Measurements from ENCODE around the gene NEK7.

NEK7 gene

GRCh38 chr1:198364471-198364870 is 207.7 kb downstream of the NEK7 start:
- Histone ChIP-seq H3K9me3 (ENCODE audit: low read length) (no peaks in the 10 kb centered on the region), H3K27me3 (ENCODE audit: control insufficient read depth in 1 of 2, insufficient read depth in 2 of 2, low read length in 2 of 2) (no peaks in the 10 kb centered on the region), H3K36me3 (ENCODE audit: insufficient read depth, low read length) (no peaks in the 10 kb centered on the region), H3K4me1 (ENCODE audit: insufficient read depth, low read length) (no peaks in the 10 kb centered on the region), H3K9ac (ENCODE audit: low read length) (no peak overlapping the region), H3K27ac (ENCODE audit: low read depth, low read length) (no peak overlapping the region), H3K4me3 (ENCODE audit: low read depth in 1 of 2, low read length in 2 of 2) (no peak overlapping the region)

- H3K4me1 ChIP-seq (ENCODE audit: insufficient read depth, low read length): no peaks in the 10 kb centered on the region
Observed at GRCh38 chr1:198367296-198367695, 210.5 kb downstream of the NEK7 start.

GRCh38 chr1:198370996-198371395 is 214.2 kb downstream of the NEK7 start:
- Histone ChIP-seq H3K27ac (ENCODE audit: low read depth, low read length) (no peak overlapping the region), H3K9ac (ENCODE audit: low read length) (no peak overlapping the region), H3K27me3 (ENCODE audit: control insufficient read depth in 1 of 2, insufficient read depth in 2 of 2, low read length in 2 of 2) (no peaks in the 10 kb centered on the region), H3K4me3 (ENCODE audit: low read depth in 1 of 2, low read length in 2 of 2) (no peak overlapping the region), H3K4me1 (ENCODE audit: insufficient read depth, low read length) (no peaks in the 10 kb centered on the region), H3K9me3 (ENCODE audit: low read length) (no peaks in the 10 kb centered on the region), H3K36me3 (ENCODE audit: insufficient read depth, low read length) (no peaks in the 10 kb centered on the region)

More at GRCh38 chr1:198367296-198367695, 210.5 kb downstream of the NEK7 start:
- H3K9me3 ChIP-seq (ENCODE audit: low read length): no peaks in the 10 kb centered on the region
- no peak overlapping the region for H3K4me3 ChIP-seq (ENCODE audit: low read depth in 1 of 2, low read length in 2 of 2)
- no peak overlapping the region for H3K27ac ChIP-seq (ENCODE audit: low read depth, low read length)
- H3K36me3 ChIP-seq (ENCODE audit: insufficient read depth, low read length): no peaks in the 10 kb centered on the region
- H3K27me3 ChIP-seq (ENCODE audit: control insufficient read depth in 1 of 2, insufficient read depth in 2 of 2, low read length in 2 of 2): no peaks in the 10 kb centered on the region
- no peak overlapping the region for H3K9ac ChIP-seq (ENCODE audit: low read length)
